ENCODE results near the gene GMPS. TPM values are rescaled to one million over a fixed set of nuclear protein-coding genes. Genes with fewer than 3 reads are reported as not detected.
"Not testable (repeated sequence)": the region's sequence is repeated elsewhere in the genome, so short reads cannot be mapped to it uniquely, and the experiment has no call there.

The GMPS gene
- total and polyA plus RNA-seq, 2 of the 13 experiments (the other 11 are each of a cell fraction or from before 2014, with no cell fraction given) = 29.6 to 85.5 TPM

GRCh38 chr3:155960060-155960459 lies 89.6 kb downstream of the GMPS start:
- BruUV-seq (replicated peaks) = no TSS peak
- no peak for TF ChIP-seq PCBP1 (IDR thresholded peaks at IDR 0.05; ENCODE audit: borderline replicate concordance, low read depth, low read length)
- TF ChIP-seq, protein P1, sequence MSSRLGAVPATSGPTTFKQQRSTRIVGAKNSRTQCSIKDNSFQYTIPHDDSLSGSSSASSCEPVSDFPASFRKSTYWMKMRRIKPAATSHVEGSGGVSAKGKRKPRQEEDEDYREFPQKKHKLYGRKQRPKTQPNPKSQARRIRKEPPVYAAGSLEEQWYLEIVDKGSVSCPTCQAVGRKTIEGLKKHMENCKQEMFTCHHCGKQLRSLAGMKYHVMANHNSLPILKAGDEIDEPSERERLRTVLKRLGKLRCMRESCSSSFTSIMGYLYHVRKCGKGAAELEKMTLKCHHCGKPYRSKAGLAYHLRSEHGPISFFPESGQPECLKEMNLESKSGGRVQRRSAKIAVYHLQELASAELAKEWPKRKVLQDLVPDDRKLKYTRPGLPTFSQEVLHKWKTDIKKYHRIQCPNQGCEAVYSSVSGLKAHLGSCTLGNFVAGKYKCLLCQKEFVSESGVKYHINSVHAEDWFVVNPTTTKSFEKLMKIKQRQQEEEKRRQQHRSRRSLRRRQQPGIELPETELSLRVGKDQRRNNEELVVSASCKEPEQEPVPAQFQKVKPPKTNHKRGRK (CRISPR knock-in tag; IDR thresholded peaks at IDR 0.05) = no peak
- no peak for TF ChIP-seq ZNF644 (CRISPR knock-in tag; IDR thresholded peaks at IDR 0.05; ENCODE audit: low read depth)
- TF ChIP-seq ZNF207 (IDR thresholded peaks at IDR 0.05; ENCODE audit: borderline replicate concordance) = no peak
- no peak for ATAC-seq

GRCh38 chr3:155961044-155961443 lies 90.6 kb downstream of the GMPS start:
- CTCF ChIA-PET (ENCODE audit: low intra/inter-chr PET ratio, low total read pairs); intact Hi-C loops (cut with micrococcal nuclease; ENCODE audit: unreplicated experiment); POLR2A ChIA-PET; DNase-seq (ENCODE audit: low spot score); BruUV-seq (replicated peaks); H3K36me3 ChIP-seq (replicated peaks in 1 of 2; ENCODE audit: control insufficient read depth in 1 of 2, insufficient read depth in 2 of 2, low read length in 2 of 2); H4K20me1 ChIP-seq (ENCODE audit: insufficient read depth, low read length); H3K79me2 ChIP-seq (ENCODE audit: insufficient read depth, low read length); H3K4me2 ChIP-seq (ENCODE audit: low read depth, low read length); H3K9ac ChIP-seq (ENCODE audit: insufficient read depth, low read depth, low read length); FAIRE-seq; H2AFZ ChIP-seq (ENCODE audit: low read length); H3K27me3 ChIP-seq (ENCODE audit: control insufficient read depth in 1 of 2, insufficient read depth in 2 of 2, low read length in 2 of 2); H3K4me1 ChIP-seq (ENCODE audit: insufficient read depth, low read length); H3K27ac ChIP-seq (ENCODE audit: extremely low read length, insufficient read depth, low read length); H3K9me3 ChIP-seq (ENCODE audit: low read length); H3K4me3 ChIP-seq (replicated peaks in 1 of 3; ENCODE audit: insufficient read depth in 1 of 3, low read depth in 2 of 3, low read length in 3 of 3); ATAC-seq; TF ChIP-seq ATF7 (CRISPR knock-in tag; IDR thresholded peaks at IDR 0.05): not testable (repeated sequence)
- peak; percentile 50 for TF ChIP-seq ATF7 (IDR thresholded peaks at IDR 0.05)
- in situ Hi-C loops (cut with HindIII; ENCODE audit: extremely low pct_ligation_motif_present, low pct_unique_long_range_greater_than_20kb) = loop anchor here (25.0 kb wide), 1 partner anchor 599 kb away; no protein-coding TSS in a partner anchor
- 86% methylated on average over 5 of the region's 5 CpGs for WGBS (ENCODE audit: low lambda C conversion rate)

More at GRCh38 chr3:155960060-155960459, 89.6 kb downstream of the GMPS start:
- 84% methylated on average over 8 of the region's 8 CpGs for WGBS (ENCODE audit: low lambda C conversion rate)
- POLR2A ChIA-PET = no interaction called here
- H4K20me1 ChIP-seq (ENCODE audit: insufficient read depth, low read length) = no peaks in the 10 kb centered on the region
- H2AFZ ChIP-seq (ENCODE audit: low read length) = no peak overlapping the region
- intact Hi-C loops (cut with micrococcal nuclease; ENCODE audit: unreplicated experiment) = no loop called here
- in situ Hi-C loops (cut with HindIII; ENCODE audit: extremely low pct_ligation_motif_present, low pct_unique_long_range_greater_than_20kb) = loop anchor here (25.0 kb wide), 1 partner anchor 598 kb away; no protein-coding TSS in a partner anchor
- no peaks in the 10 kb centered on the region for H3K79me2 ChIP-seq (ENCODE audit: insufficient read depth, low read length)
- no peak overlapping the region for H3K4me2 ChIP-seq (ENCODE audit: low read depth, low read length)
- no peak overlapping the region for H3K4me3 ChIP-seq (replicated peaks in 1 of 3; ENCODE audit: insufficient read depth in 1 of 3, low read depth in 2 of 3, low read length in 3 of 3)
- DNase-seq (ENCODE audit: low spot score) (no peak), FAIRE-seq (no peak)
- H3K27me3 ChIP-seq (ENCODE audit: control insufficient read depth in 1 of 2, insufficient read depth in 2 of 2, low read length in 2 of 2) = no peaks in the 10 kb centered on the region
- no peak overlapping the region for H3K27ac ChIP-seq (ENCODE audit: extremely low read length, insufficient read depth, low read length)
- H3K36me3 ChIP-seq (replicated peaks in 1 of 2; ENCODE audit: control insufficient read depth in 1 of 2, insufficient read depth in 2 of 2, low read length in 2 of 2) = no peaks in the 10 kb centered on the region
- H3K9ac ChIP-seq (ENCODE audit: insufficient read depth, low read depth, low read length) = no peak overlapping the region
- no peaks in the 10 kb centered on the region for H3K9me3 ChIP-seq (ENCODE audit: low read length)
- CTCF ChIA-PET (ENCODE audit: low intra/inter-chr PET ratio, low total read pairs) = no interaction called here
- H3K4me1 ChIP-seq (ENCODE audit: insufficient read depth, low read length) = no peaks in the 10 kb centered on the region
